Glutamatergic neuron (in vitro differentiated cells): ENCODE data around the gene PKHD1. TPM values are rescaled to one million over a fixed set of nuclear protein-coding genes. Genes with fewer than 3 reads are reported as not detected.
A peak's percentile ranks its signal among the peaks of the same experiment; 100 is the strongest.

Experiments
- DNase-seq: peaks from one replicate; pipeline ENCODE4 v3.0.0; 2022
- H3K27ac Mint-ChIP-seq: one replicate; pipeline ENCODE4 v1.8.0; 2020; ENCODE audit warnings: mild to moderate bottlenecking, mixed read lengths, inconsistent platforms; ENCODE audit not compliant: unreplicated experiment
- H3K27me3 Mint-ChIP-seq: one replicate; pipeline ENCODE4 v1.8.0; 2020; ENCODE audit warnings: mild to moderate bottlenecking, moderate library complexity, mixed read lengths, inconsistent platforms; ENCODE audit not compliant: unreplicated experiment
- H3K36me3 Mint-ChIP-seq: one replicate; pipeline ENCODE4 v1.8.0; 2020; ENCODE audit warnings: mild to moderate bottlenecking, mixed read lengths, inconsistent platforms; ENCODE audit not compliant: unreplicated experiment
- H3K4me1 Mint-ChIP-seq: one replicate; pipeline ENCODE4 v1.8.0; 2020; ENCODE audit warnings: mild to moderate bottlenecking, low read depth, mixed read lengths, inconsistent platforms; ENCODE audit not compliant: unreplicated experiment
- H3K4me3 Mint-ChIP-seq: one replicate; pipeline ENCODE4 v1.8.0; 2020; ENCODE audit warnings: mild to moderate bottlenecking, mixed read lengths, inconsistent platforms; ENCODE audit not compliant: unreplicated experiment
- H3K9me3 Mint-ChIP-seq: one replicate; pipeline ENCODE4 v1.8.0; 2020; ENCODE audit warnings: mild to moderate bottlenecking, moderate library complexity, mixed read lengths, inconsistent platforms; ENCODE audit not compliant: unreplicated experiment
- long read RNA-seq: library from polyadenylated mRNA; unstranded; transcript quantifications from one replicate; pipeline ENCODE4 v2.0.0, GENCODE V29; 2020; ENCODE audit not compliant: unreplicated experiment
- total RNA-seq: library from RNA; stranded (reverse); fragmentation: NEBNext Ultra II Directional; extraction: Animal tissue kit (Norgen Biotek cat#: 25700); gene quantifications from one replicate; pipeline ENCODE4 v1.2.1, GENCODE V29; 2021; ENCODE audit not compliant: unreplicated experiment
- TF ChIP-seq, protein P1 (sequence below): fragments of 200-600 bp; sonication (generic); IDR thresholded peaks from one replicate; pipeline ENCODE4 v1.5.0; 2021; ENCODE audit not compliant: partially characterized antibody, unreplicated experiment

PKHD1 gene, protein sequence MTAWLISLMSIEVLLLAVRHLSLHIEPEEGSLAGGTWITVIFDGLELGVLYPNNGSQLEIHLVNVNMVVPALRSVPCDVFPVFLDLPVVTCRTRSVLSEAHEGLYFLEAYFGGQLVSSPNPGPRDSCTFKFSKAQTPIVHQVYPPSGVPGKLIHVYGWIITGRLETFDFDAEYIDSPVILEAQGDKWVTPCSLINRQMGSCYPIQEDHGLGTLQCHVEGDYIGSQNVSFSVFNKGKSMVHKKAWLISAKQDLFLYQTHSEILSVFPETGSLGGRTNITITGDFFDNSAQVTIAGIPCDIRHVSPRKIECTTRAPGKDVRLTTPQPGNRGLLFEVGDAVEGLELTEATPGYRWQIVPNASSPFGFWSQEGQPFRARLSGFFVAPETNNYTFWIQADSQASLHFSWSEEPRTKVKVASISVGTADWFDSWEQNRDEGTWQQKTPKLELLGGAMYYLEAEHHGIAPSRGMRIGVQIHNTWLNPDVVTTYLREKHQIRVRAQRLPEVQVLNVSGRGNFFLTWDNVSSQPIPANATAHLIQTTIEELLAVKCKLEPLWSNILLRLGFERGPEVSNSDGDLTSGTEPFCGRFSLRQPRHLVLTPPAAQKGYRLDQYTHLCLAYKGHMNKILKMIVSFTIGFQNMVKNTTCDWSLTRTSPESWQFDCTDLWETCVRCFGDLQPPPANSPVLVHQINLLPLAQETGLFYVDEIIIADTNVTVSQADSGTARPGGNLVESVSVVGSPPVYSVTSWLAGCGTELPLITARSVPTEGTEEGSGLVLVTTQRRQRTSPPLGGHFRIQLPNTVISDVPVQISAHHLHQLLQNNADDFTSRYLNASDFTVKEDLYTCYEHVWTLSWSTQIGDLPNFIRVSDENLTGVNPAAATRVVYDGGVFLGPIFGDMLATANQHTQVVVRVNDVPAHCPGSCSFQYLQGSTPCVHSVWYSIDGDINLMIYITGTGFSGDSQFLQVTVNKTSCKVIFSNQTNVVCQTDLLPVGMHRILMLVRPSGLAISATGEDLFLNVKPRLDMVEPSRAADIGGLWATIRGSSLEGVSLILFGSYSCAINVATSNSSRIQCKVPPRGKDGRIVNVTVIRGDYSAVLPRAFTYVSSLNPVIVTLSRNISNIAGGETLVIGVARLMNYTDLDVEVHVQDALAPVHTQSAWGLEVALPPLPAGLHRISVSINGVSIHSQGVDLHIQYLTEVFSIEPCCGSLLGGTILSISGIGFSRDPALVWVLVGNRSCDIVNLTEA (N-terminal part only)
- total RNA-seq: 0.02 TPM
- long read RNA-seq, partial matches to known transcripts: 0 of 1 reads
- long read RNA-seq, other reads (novel, unspliced or antisense): 1 of 1 reads

DNA sequence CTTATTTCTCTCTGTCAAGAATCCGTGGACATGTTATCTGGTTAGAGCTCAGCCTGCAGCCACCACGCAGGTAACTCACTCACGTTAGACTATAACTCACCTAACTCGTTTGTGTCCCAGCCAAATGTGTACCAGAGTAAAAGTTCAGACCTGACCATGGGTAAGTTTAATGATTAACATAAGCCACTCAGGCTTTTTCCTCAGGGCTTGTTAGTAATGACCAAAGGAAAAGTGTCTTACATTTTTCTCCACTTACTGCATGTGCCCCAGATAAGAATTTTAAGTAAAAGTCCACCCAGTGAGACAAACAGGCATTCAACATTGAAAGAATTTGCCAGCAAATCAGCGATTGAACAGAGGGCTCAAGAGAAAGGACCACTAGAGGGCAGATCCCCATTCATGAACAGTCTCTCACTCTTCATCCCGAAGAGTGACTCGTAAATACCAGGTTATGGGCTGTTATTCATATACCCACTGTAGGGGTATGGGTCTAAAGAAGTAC, at the start of gene PKHD1:
TSS of gene PKHD1 (minus strand) at position 116 of the 502 bp plus-strand sequence. CDS start 2,680 bp downstream, outside the sequence.
- Mint-ChIP-seq H3K4me3 (no peak within 1 kb of the TSS), H3K27me3 (peaks cover 2% of the 10 kb centered on the region), H3K27ac (no peak within 1 kb of the TSS), H3K36me3 (no peaks in the 10 kb centered on the region), H3K4me1 (no peaks in the 10 kb centered on the region), H3K9me3 (no peaks in the 10 kb centered on the region)
- TF ChIP-seq, protein P1, sequence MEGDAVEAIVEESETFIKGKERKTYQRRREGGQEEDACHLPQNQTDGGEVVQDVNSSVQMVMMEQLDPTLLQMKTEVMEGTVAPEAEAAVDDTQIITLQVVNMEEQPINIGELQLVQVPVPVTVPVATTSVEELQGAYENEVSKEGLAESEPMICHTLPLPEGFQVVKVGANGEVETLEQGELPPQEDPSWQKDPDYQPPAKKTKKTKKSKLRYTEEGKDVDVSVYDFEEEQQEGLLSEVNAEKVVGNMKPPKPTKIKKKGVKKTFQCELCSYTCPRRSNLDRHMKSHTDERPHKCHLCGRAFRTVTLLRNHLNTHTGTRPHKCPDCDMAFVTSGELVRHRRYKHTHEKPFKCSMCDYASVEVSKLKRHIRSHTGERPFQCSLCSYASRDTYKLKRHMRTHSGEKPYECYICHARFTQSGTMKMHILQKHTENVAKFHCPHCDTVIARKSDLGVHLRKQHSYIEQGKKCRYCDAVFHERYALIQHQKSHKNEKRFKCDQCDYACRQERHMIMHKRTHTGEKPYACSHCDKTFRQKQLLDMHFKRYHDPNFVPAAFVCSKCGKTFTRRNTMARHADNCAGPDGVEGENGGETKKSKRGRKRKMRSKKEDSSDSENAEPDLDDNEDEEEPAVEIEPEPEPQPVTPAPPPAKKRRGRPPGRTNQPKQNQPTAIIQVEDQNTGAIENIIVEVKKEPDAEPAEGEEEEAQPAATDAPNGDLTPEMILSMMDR: peak; percentile 46
- DNase-seq: no peak

DNA sequence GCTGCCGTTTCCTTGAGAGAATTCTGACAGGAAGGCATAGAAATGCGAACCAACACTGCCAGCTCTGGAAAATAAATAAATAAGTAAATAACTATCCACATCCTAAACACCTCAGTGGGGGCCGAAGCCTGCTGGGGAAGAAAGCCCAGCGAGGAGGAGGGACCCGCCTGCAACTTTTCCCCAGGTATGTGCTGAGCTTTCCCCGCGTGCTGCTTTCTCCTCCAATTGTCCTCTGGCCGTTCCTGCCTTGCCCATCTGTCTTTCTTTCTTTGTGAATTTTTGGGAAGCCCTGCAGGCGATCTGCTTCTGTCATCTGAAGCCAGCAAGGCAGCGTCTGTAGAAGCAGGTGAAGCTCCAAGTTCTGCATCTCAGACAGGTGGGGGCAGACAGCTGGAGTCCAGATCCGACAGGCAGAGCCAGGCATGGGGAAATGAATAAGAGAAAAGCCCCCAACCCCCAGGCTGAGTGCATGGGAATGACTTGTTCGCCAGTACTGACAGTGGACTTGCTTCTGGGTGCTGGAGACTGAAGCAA, 49.6 kb upstream of the PKHD1 start:
- Mint-ChIP-seq H3K4me1 (peaks cover 9% of the 10 kb centered on the region), H3K27ac (no peak overlapping the region), H3K27me3 (no peaks in the 10 kb centered on the region), H3K4me3 (no peak overlapping the region), H3K9me3 (no peaks in the 10 kb centered on the region), H3K36me3 (no peaks in the 10 kb centered on the region)
- TF ChIP-seq, protein P1: no peak
- no peak for DNase-seq

DNA sequence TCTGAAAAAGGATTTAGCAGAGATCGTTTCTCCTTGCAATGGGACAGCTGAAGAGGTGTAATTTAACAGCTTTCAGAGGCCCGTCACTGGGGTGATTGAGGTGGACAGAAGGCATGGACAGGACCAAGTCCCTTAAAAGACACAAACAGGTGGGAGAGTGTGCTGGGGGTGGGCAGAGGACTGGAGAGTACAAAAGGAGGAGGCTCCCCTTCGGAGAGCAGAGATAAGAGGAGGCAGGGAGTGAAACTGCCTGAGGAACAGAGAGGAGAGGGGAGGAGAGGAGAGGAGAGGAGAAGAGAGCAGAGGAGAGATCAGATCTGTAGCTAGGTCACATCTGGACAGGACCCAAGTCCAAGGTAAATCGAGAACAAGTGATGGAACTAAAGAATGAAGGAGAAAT, 48.6 kb upstream of the PKHD1 start:
- TF ChIP-seq, protein P1: no peak
- Mint-ChIP-seq H3K9me3 (no peaks in the 10 kb centered on the region), H3K27me3 (no peaks in the 10 kb centered on the region), H3K27ac (no peak overlapping the region), H3K4me3 (no peak overlapping the region), H3K36me3 (no peaks in the 10 kb centered on the region), H3K4me1 (peaks cover 9% of the 10 kb centered on the region)
- no peak for DNase-seq

DNA sequence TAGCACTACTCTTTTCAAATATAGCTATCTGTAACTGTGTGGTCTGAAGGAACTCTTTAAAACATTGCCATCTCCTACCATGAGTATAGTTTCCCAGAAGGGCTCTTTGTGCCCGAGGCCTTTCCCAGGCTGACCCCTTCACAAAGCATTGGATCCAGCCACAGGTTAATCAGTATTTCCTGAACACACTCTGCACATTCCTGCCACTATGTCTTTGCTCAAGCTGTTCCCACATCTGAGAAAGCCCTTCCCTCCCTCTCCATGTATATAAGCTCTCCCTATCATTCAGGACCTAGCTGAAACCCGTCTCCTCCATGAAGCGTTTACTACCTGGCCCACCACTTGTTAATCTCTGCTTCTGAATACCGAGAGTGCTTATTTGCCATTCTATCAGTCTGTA, 47.8 kb upstream of the PKHD1 start:
- H3K4me3 Mint-ChIP-seq: no peak overlapping the region
- no peak for DNase-seq
- H3K4me1 Mint-ChIP-seq: peaks cover 9% of the 10 kb centered on the region
- no peaks in the 10 kb centered on the region for H3K9me3 Mint-ChIP-seq
- H3K27ac Mint-ChIP-seq: no peak overlapping the region
- no peaks in the 10 kb centered on the region for H3K27me3 Mint-ChIP-seq
- TF ChIP-seq, protein P1: no peak
- H3K36me3 Mint-ChIP-seq: no peaks in the 10 kb centered on the region
